Ovary (tissue), 3 donors: Measurements from ENCODE around the gene CYP4F11.

Experiments used
- CTCF ChIP-seq, 3 donors: fragments of 450-650 bp in 2 of 3; fragments of 200-600 bp in 1 of 3; IDR thresholded peaks; one replicate each; pipeline versions ENCODE4 v1.5.1 to v1.8.0; 2016 to 2022; ENCODE audit warnings: antibody characterized with exemption in 3 of 3, mild to moderate bottlenecking in 1 of 3
- POLR2A ChIP-seq: fragments of 450-650 bp; IDR thresholded peaks from one replicate; pipeline ENCODE4 v1.6.1; 2017; ENCODE audit warnings: antibody characterized with exemption, mild to moderate bottlenecking, moderate library complexity
- donor health status: DM: no; HTN: no; CAD: no.

GRCh38 chr19:15911599-15912235, 22.6 kb downstream of the CYP4F11 start:
- TF ChIP-seq CTCF (IDR thresholded peaks at IDR 0.05) (no peak), POLR2A (no peak)
